Mucosa of descending colon (tissue), 3 donors: ENCODE data around the gene CTDSPL2. TPM values are rescaled to one million over a fixed set of nuclear protein-coding genes. Genes with fewer than 3 reads are reported as not detected.

Experiments used
- ATAC-seq: fragments of 200-7000 bp; cut with Tn5 transposase; one replicate; pipeline ENCODE4 v1.9.1; 2020; ENCODE audit warnings: mild to moderate bottlenecking, moderate library complexity
- DNase-seq, 3 donors: peaks; one replicate each; pipeline ENCODE4 v3.0.0-alpha.2; 2020
- H3K36me3 ChIP-seq: fragments of 200-600 bp; one replicate; pipeline ENCODE4 v1.8.0; 2021; ENCODE audit warnings: low read depth, mild to moderate bottlenecking
- H3K4me1 ChIP-seq: fragments of 200-600 bp; one replicate; pipeline ENCODE4 v1.8.0; 2021; ENCODE audit warnings: low read depth, mild to moderate bottlenecking
- H3K4me3 ChIP-seq: fragments of 200-600 bp; one replicate; pipeline ENCODE4 v1.8.0; 2021; ENCODE audit warnings: mild to moderate bottlenecking
- H3K9me3 ChIP-seq: fragments of 200-600 bp; one replicate; pipeline ENCODE4 v1.8.0; 2021; ENCODE audit warnings: mild to moderate bottlenecking
- CTCF ChIP-seq: fragments of 200-600 bp; IDR thresholded peaks from one replicate; pipeline ENCODE4 v1.8.0; 2022; ENCODE audit warnings: antibody characterized with exemption, mild to moderate bottlenecking
- intact Hi-C, 2 donors: fragments of 100-400 bp; cut with DNase I in 1 of 2; cut with micrococcal nuclease in 1 of 2; formaldehyde crosslinking; loops; one replicate each; pipeline versions ENCODE4 v1.11.0 to v1.11.1; 2022; cut with DNase I, micrococcal nuclease
- total RNA-seq, 3 donors: library from RNA; stranded (reverse); fragmentation: NEBNext Ultra II Directional in 2 of 3; extraction: Animal tissue kit (Norgen Biotek cat#: 25700) in 2 of 3; gene quantifications; one replicate each; pipeline versions ENCODE4 v1.2.1 to v1.2.4, GENCODE V29; 2021 to 2023
- donor health status: DM: no; HTN: no; CAD: no; lungs with moderate emphysema.
- donor health status: DM: no; HTN: no; CAD: no.
- donor health status: DM: no; HTN: yes; CAD: no.

Gene CTDSPL2
- total RNA-seq, 3 donors from 2014 or later = 30.8 to 44.0 (median 35.0) TPM

GRCh38 chr15:44573386-44573785, 146.0 kb downstream of the CTDSPL2 start:
- Histone ChIP-seq H3K9me3 (no peaks in the 10 kb centered on the region), H3K4me1 (no peaks in the 10 kb centered on the region), H3K36me3 (no peaks in the 10 kb centered on the region), H3K4me3 (no peak overlapping the region)
- ATAC-seq = no peak
- intact Hi-C loops = no loop called here
- DNase-seq = no peak
- TF ChIP-seq CTCF = no peak

- no peaks in the 10 kb centered on the region for H3K4me1 ChIP-seq
- TF ChIP-seq CTCF = no peak
- ATAC-seq (no peak), DNase-seq (no peak)
- no peaks in the 10 kb centered on the region for H3K36me3 ChIP-seq
- intact Hi-C loops = no loop called here
- H3K9me3 ChIP-seq = no peaks in the 10 kb centered on the region
- no peak overlapping the region for H3K4me3 ChIP-seq
Observed at GRCh38 chr15:44574734-44575133, 147.3 kb downstream of the CTDSPL2 start.

Other genes with a start within 250 kb of the CTDSPL2 start
- gene FRMD5, start 232.4 kb upstream of the CTDSPL2 start, total RNA-seq = 1 to 10 TPM; 1.8 to 2.3 (median 1.9) TPM
- gene GOLM2, start 138.9 kb upstream of the CTDSPL2 start, total RNA-seq = 10 to 100 TPM; 84.1 to 96.1 (median 85.8) TPM
- 10 to 100 TPM; 46.0 to 76.7 (median 61.8) TPM for gene EIF3J, start 109.5 kb downstream of the CTDSPL2 start, total RNA-seq
- gene SPG11, start 236.0 kb downstream of the CTDSPL2 start, total RNA-seq = 100 to 1,000 TPM in 1 of 3 donors, 10 to 100 TPM in 2; 89.9 to 135 (median 90.6) TPM